ENCODE results near the gene ZBED5. TPM values are rescaled to one million over a fixed set of nuclear protein-coding genes. Genes with fewer than 3 reads are reported as not detected.

The ZBED5 gene
- total and polyA plus RNA-seq, 3 donors from 2014 or later = 27.0 to 37.3 (median 30.4) TPM

DNA sequence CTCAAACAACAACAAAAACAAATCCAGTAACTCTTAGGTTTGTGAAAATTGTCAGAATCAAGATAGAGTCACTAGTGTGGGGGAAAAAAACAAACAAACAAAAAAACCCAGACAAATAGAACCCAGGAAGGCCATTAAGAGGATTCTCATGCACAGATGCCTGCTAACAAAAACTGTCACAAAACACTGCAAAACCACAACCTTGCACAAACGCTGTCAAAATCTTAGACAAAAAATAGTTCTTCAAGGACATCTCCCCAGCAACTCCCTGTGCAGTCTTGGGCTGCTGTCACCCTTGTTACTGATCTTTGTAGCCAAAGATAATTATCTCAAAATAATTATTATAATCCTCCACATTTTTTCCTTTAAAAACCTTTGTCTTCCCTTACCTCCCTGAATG is 4.6 kb upstream of the ZBED5 start:
- no peak for TF ChIP-seq POLR2A (IDR thresholded peaks at IDR 0.05)
- TF ChIP-seq, protein P1, sequence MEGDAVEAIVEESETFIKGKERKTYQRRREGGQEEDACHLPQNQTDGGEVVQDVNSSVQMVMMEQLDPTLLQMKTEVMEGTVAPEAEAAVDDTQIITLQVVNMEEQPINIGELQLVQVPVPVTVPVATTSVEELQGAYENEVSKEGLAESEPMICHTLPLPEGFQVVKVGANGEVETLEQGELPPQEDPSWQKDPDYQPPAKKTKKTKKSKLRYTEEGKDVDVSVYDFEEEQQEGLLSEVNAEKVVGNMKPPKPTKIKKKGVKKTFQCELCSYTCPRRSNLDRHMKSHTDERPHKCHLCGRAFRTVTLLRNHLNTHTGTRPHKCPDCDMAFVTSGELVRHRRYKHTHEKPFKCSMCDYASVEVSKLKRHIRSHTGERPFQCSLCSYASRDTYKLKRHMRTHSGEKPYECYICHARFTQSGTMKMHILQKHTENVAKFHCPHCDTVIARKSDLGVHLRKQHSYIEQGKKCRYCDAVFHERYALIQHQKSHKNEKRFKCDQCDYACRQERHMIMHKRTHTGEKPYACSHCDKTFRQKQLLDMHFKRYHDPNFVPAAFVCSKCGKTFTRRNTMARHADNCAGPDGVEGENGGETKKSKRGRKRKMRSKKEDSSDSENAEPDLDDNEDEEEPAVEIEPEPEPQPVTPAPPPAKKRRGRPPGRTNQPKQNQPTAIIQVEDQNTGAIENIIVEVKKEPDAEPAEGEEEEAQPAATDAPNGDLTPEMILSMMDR (IDR thresholded peaks at IDR 0.05) = no peak
- peak overlapping the region in 1 of 2 donors; percentile 7 for H3K27ac ChIP-seq
- H3K36me3 ChIP-seq (ENCODE audit: low read depth, missing control alignments) = no peaks in the 10 kb centered on the region
- peaks cover 12% of the 10 kb centered on the region for H3K4me1 ChIP-seq
- H3K9me3 ChIP-seq = no peaks in the 10 kb centered on the region
- no peak overlapping the region for H3K4me3 ChIP-seq
- DNase-seq = no peak
- intact Hi-C loops (cut with DNase I; ENCODE audit: low total_unique reads) = no loop called here
- no peaks in the 10 kb centered on the region for H3K27me3 ChIP-seq
- 32 to 37% methylated on average over 1 of the region's 1 CpG for WGBS, 2 donors

DNA sequence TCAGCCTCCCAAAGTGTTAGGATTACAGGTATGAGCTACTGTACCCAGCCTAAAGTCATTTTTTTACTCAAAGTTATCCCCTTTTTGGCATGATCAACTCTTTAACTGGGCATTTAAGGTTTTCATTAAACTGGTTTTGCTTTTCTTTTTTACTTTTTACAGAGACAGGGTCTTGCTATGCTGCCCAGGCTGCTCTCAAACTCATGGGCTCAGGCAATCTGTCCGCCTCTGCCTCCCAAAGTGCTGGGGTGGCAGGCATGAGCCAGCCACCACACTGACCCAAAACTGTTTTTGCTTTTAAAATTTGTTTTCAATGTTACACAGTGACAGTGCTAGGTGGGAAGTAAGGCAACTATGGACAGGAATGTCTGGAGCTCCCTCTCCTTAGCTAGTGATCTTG is 3.9 kb upstream of the ZBED5 start:
- Histone ChIP-seq H3K27me3 (no peaks in the 10 kb centered on the region), H3K4me3 (no peak overlapping the region), H3K27ac (no peak overlapping the region), H3K4me1 (peaks cover 12% of the 10 kb centered on the region), H3K36me3 (ENCODE audit: low read depth, missing control alignments) (no peaks in the 10 kb centered on the region), H3K9me3 (no peaks in the 10 kb centered on the region)
- intact Hi-C loops (cut with DNase I; ENCODE audit: low total_unique reads) = no loop called here
- TF ChIP-seq, protein P1 (IDR thresholded peaks at IDR 0.05) = no peak
- DNase-seq = no peak
- 91 to 100% methylated on average over 1 of the region's 1 CpG for WGBS, 2 donors

DNA sequence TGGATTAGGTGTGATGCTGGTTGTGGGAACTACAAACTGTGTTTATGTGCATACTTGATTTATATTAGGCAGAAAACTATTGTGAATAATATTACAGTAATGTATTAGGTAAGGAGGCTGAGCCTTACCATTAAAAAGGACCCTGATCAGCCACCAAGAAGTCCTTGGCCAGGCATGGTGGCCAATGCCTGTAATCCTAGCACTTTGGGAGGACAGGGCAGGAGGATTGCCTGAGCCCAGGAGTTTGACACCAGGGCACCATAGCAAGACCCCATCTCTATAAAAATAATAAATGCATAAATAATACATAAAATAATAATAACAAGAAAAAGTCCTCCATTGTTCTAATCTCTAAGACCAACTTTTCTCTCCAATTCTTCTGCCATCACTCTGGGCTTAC is 3.2 kb upstream of the ZBED5 start:
- Histone ChIP-seq H3K27ac (no peak overlapping the region), H3K4me3 (no peak overlapping the region), H3K27me3 (no peaks in the 10 kb centered on the region), H3K9me3 (no peaks in the 10 kb centered on the region), H3K36me3 (ENCODE audit: low read depth, missing control alignments) (no peaks in the 10 kb centered on the region), H3K4me1 (peaks cover 15% of the 10 kb centered on the region)
- DNase-seq = no peak
- no peak for TF ChIP-seq POLR2A (IDR thresholded peaks at IDR 0.05)
- TF ChIP-seq, protein P1 (IDR thresholded peaks at IDR 0.05) = no peak
- intact Hi-C loops (cut with DNase I; ENCODE audit: low total_unique reads) = no loop called here

DNA sequence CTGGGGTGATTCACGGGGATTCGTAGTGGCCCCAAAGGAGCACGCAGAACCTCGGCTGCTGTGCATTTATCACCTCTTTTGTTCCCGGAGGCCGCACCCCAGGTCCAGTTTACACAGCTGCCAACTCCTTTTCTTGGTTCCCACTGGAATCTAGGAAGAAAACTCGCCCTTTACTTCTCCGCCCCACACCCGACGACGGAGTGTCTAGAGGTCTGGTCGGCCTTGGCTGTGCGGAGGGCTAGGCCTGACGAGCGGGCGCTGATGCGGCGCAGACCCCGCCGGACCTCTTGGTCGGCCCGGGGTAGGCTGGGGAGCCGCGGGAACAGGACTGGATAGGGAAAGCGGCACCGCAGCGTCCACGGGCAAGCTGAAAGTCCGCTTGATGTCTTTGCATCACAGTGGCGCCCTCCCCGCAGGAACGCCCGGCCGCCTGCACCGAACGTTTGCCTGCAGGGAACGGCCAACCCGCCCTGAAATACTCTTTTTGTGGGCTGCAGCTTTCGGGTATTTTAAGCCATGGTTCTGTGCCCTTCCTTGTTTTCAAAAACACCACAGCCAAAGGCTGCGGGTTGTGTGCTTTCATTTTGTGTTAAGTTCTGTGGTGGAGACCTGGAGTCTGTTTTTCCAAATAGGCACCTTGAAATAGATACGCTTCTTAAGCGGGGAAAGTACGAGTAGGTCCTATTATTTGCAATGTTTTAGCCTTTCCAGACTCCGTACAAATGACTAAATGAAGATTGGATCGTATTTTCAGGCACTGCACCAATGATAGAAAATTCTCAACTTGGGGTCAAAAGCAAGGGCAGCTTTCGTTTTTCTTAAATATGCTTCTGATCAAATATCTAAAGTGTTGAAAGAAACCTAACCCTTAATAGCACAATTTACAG is 829 bp upstream of the ZBED5 start:
- peak overlapping the region; percentile 97 to 98 for H3K27ac ChIP-seq
- peak; percentile 67 for DNase-seq
- H3K4me3 ChIP-seq = peak overlapping the region; percentile 92 to 94
- intact Hi-C loops (cut with DNase I; ENCODE audit: low total_unique reads) = loop anchor here (5.0 kb wide), 1 partner anchor 51 kb away; the partner anchor contains the start of gene EIF4G2
- no peaks in the 10 kb centered on the region for H3K9me3 ChIP-seq
- peaks cover 17% of the 10 kb centered on the region for H3K4me1 ChIP-seq
- H3K36me3 ChIP-seq (ENCODE audit: low read depth, missing control alignments) = no peaks in the 10 kb centered on the region
- TF ChIP-seq, protein P1 (IDR thresholded peaks at IDR 0.05) = no peak
- TF ChIP-seq POLR2A (IDR thresholded peaks at IDR 0.05) = no peak
- no peaks in the 10 kb centered on the region for H3K27me3 ChIP-seq
- 1% methylated on average over 23 to 46 of the region's 46 CpGs for WGBS, 2 donors

DNA sequence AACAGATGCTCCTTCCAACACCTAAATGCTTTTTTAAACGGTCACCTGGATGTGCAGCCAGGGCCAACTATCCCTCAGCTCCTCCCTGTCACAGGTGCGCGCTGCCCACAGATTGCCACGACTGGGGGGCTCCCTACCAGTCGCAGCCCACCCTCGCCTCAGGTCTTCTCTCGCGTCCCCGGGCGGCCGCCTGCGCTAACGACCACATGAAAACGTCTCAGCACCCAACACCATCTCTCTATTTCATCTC is 469 bp downstream of the ZBED5 start:
- intact Hi-C loops (cut with DNase I; ENCODE audit: low total_unique reads) = loop anchor here (5.0 kb wide), 1 partner anchor 50 kb away; the partner anchor contains the start of gene EIF4G2
- Histone ChIP-seq H3K9me3 (no peaks in the 10 kb centered on the region), H3K27me3 (no peaks in the 10 kb centered on the region), H3K27ac (peak overlapping the region; percentile 97 to 98), H3K36me3 (ENCODE audit: low read depth, missing control alignments) (no peaks in the 10 kb centered on the region), H3K4me1 (peaks cover 10% of the 10 kb centered on the region), H3K4me3 (peak overlapping the region; percentile 92 to 94)
- WGBS, 2 donors = 1 to 5% methylated on average over 4 to 14 of the region's 14 CpGs
- DNase-seq = peak; percentile 71
- TF ChIP-seq, protein P1 (IDR thresholded peaks at IDR 0.05) = no peak
- no peak for TF ChIP-seq POLR2A (IDR thresholded peaks at IDR 0.05)
